IMR-90 (cell line): Measurements from ENCODE around the gene ASTN2. TPM values are rescaled to one million over a fixed set of nuclear protein-coding genes. Genes with fewer than 3 reads are reported as not detected.

Experiments
- ATAC-seq: fragments of 200-7000 bp; cut with Tn5 transposase; 2 replicates; pipeline ENCODE4 v1.9.1; 2020; ENCODE audit warnings: low read depth, mild to moderate bottlenecking, moderate library complexity
- BruUV-seq: library from RNA; stranded (reverse); fragments of 400-500 nt; replicated peaks from 2 replicates; lab custom pipeline; 2021; lab: Mats Ljungman, UMichigan
- CTCF ChIA-PET: fragments of 300-600 bp; formaldehyde crosslinking; extraction: SDS; loops from one replicate; lab custom pipeline; 2021; ENCODE audit warnings: antibody characterized with exemption; lab: Yijun Ruan, JAX
- POLR2A ChIA-PET: fragments of 300-600 bp; sonication (Branson Sonifier 250); formaldehyde crosslinking; loops from one replicate; lab custom pipeline; 2022; ENCODE audit warnings: antibody characterized with exemption; ENCODE audit not compliant: unreplicated experiment; lab: Charles Lee
- DNase-seq: peaks from one replicate; pipeline ENCODE4 v3.0.0; 2013
- H2AFZ ChIP-seq: replicated peaks from 2 replicates; pipeline ENCODE3; 2013; ENCODE audit warnings: low read length, mild to moderate bottlenecking; ENCODE audit not compliant: poor library complexity
- H2AK5ac ChIP-seq: 2 replicates; pipeline ENCODE4 v1.6.1; 2013; ENCODE audit warnings: low read depth, low read length, inconsistent platforms
- H2AK9ac ChIP-seq: replicated peaks from 2 replicates; pipeline ENCODE3; 2013; ENCODE audit warnings: mild to moderate bottlenecking, low read depth, low read length, moderate library complexity; ENCODE audit not compliant: poor library complexity
- H2BK120ac ChIP-seq: 2 replicates; pipeline ENCODE4 v1.6.1; 2013; ENCODE audit warnings: low read depth, low read length, inconsistent platforms
- H2BK15ac ChIP-seq: 3 replicates; pipeline ENCODE4 v1.6.1; 2013; ENCODE audit warnings: low read depth, low read length, inconsistent platforms
- H2BK20ac ChIP-seq: 2 replicates; pipeline ENCODE4 v1.6.1; 2013; ENCODE audit warnings: low read depth, mild to moderate bottlenecking, inconsistent platforms, low read length, moderate library complexity
- H2BK5ac ChIP-seq: 2 replicates; pipeline ENCODE4 v1.6.1; 2013; ENCODE audit warnings: mild to moderate bottlenecking, low read depth, low read length, inconsistent platforms; ENCODE audit not compliant: poor library complexity, severe bottlenecking
- H3K14ac ChIP-seq: replicated peaks from 2 replicates; pipeline ENCODE4 v1.6.1; 2013; ENCODE audit warnings: low read depth, low read length, inconsistent platforms
- H3K18ac ChIP-seq: 2 replicates; pipeline ENCODE4 v1.6.1; 2013; ENCODE audit warnings: low read depth, low read length, control low read depth
- H3K23ac ChIP-seq: 2 replicates; pipeline ENCODE4 v1.6.1; 2013; ENCODE audit warnings: low read depth, low read length, inconsistent platforms
- H3K27ac ChIP-seq: 2 replicates; pipeline ENCODE4 v1.5.1; 2013; ENCODE audit warnings: mild to moderate bottlenecking, control low read depth, low read length; ENCODE audit not compliant: insufficient read depth
- H3K27me3 ChIP-seq: 2 replicates; pipeline ENCODE4 v1.6.1; 2013; ENCODE audit warnings: low read length; ENCODE audit not compliant: control insufficient read depth, insufficient read depth
- H3K36me3 ChIP-seq: 2 replicates; pipeline ENCODE4 v1.6.1; 2013; ENCODE audit warnings: low read length, mixed read lengths; ENCODE audit not compliant: control insufficient read depth, insufficient read depth
- H3K4ac ChIP-seq: 2 replicates; pipeline ENCODE4 v1.6.1; 2013; ENCODE audit warnings: low read depth, low read length, inconsistent platforms
- H3K4me1 ChIP-seq: 2 replicates; pipeline ENCODE4 v1.6.1; 2013; ENCODE audit warnings: low read length, mixed read lengths; ENCODE audit not compliant: control insufficient read depth, insufficient read depth
- H3K4me2 ChIP-seq: 2 replicates; pipeline ENCODE4 v1.6.1; 2013; ENCODE audit warnings: low read depth, mild to moderate bottlenecking, control low read depth, low read length, moderate library complexity
- H3K4me3 ChIP-seq: 2 replicates; pipeline ENCODE4 v1.5.1; 2013; ENCODE audit warnings: low read depth, mild to moderate bottlenecking, control low read depth, low read length, moderate library complexity; ENCODE audit not compliant: insufficient read depth
- H3K56ac ChIP-seq: 2 replicates; pipeline ENCODE4 v1.6.1; 2013; ENCODE audit warnings: low read length, inconsistent platforms; ENCODE audit not compliant: insufficient read depth; ENCODE audit errors: extremely low read depth
- H3K79me1 ChIP-seq, 2 experiments: 2 replicates each; pipeline ENCODE4 v1.6.1; 2013; ENCODE audit warnings: low read length in 2 of 2, inconsistent platforms in 1 of 2, low read depth in 1 of 2
- H3K9ac ChIP-seq: 2 replicates; pipeline ENCODE4 v1.6.1; 2013; ENCODE audit warnings: low read depth, low read length, control low read depth
- H3K9me1 ChIP-seq: 2 replicates; pipeline ENCODE4 v1.6.1; 2013; ENCODE audit warnings: low read length, inconsistent platforms; ENCODE audit not compliant: insufficient read depth
- H3K9me3 ChIP-seq: 2 replicates; pipeline ENCODE4 v1.6.1; 2013; ENCODE audit warnings: low read length; ENCODE audit not compliant: control insufficient read depth, insufficient read depth
- H4K20me1 ChIP-seq: 2 replicates; pipeline ENCODE4 v1.6.1; 2013; ENCODE audit warnings: low read length, inconsistent platforms; ENCODE audit not compliant: insufficient read depth
- H4K5ac ChIP-seq: 2 replicates; pipeline ENCODE4 v1.6.1; 2013; ENCODE audit warnings: mild to moderate bottlenecking, low read depth, low read length, control low read depth
- H4K8ac ChIP-seq, 2 experiments: 2 replicates each; pipeline ENCODE4 v1.6.1; 2013; ENCODE audit warnings: low read depth in 2 of 2, low read length in 2 of 2, control low read depth in 1 of 2, inconsistent platforms in 1 of 2
- H4K91ac ChIP-seq: 2 replicates; pipeline ENCODE4 v1.6.1; 2013; ENCODE audit warnings: low read depth, low read length, inconsistent platforms; ENCODE audit not compliant: insufficient read depth
- CTCF ChIP-seq: conservative IDR thresholded peaks from 2 replicates; pipeline ENCODE4 v1.5.1; 2012; ENCODE audit warnings: mild to moderate bottlenecking, low read depth, low read length, improper control_type of control experiment
- FOS ChIP-seq: fragments of 150-350 bp; IDR thresholded peaks from 2 replicates; pipeline ENCODE4 v1.6.1; 2016; ENCODE audit warnings: low read depth, low read length
- MAZ ChIP-seq: IDR thresholded peaks from 2 replicates; pipeline ENCODE4 v1.6.1; 2012; ENCODE audit warnings: low read depth, mild to moderate bottlenecking, low read length, improper control_type of control experiment, moderate library complexity, borderline replicate concordance
- POLR2A ChIP-seq: IDR thresholded peaks from 2 replicates; pipeline ENCODE4 v1.6.1; 2012; ENCODE audit warnings: mild to moderate bottlenecking, low read depth, low read length
- RFX5 ChIP-seq: IDR thresholded peaks from 2 replicates; pipeline ENCODE4 v1.8.0; 2012; ENCODE audit warnings: low read depth, mild to moderate bottlenecking, low read length, moderate library complexity
- USF2 ChIP-seq: fragments of 150-350 bp; IDR thresholded peaks from 2 replicates; pipeline ENCODE4 v1.6.1; 2017; ENCODE audit warnings: mild to moderate bottlenecking, antibody characterized with exemption, low read length, low read depth
- WGBS, 2 experiments: methylation state at CpG; one replicate each; pipeline versions ENCODE4 v1.1.5 to v1.1.7; 2013; ENCODE audit warnings: missing lambda C conversion rate in 2 of 2; ENCODE audit not compliant: insufficient read length in 1 of 2; ENCODE audit errors: extremely low coverage in 2 of 2; 5-methylcytosine and 5-hydroxymethylcytosine counted together
- dilution Hi-C: fragments of 300-500 bp; cut with HindIII; formaldehyde crosslinking; loops from one replicate; pipeline ENCODE4 v1.14.3; 2018; ENCODE audit warnings: low sequenced_read_pairs; ENCODE audit not compliant: unreplicated experiment
- in situ Hi-C: fragments of 300-500 bp; cut with MboI; formaldehyde crosslinking; loops from 3 replicates; pipeline ENCODE4 v1.14.3; 2019; ENCODE audit warnings: low sequenced_read_pairs, inconsistent platforms, mixed read lengths
- intact Hi-C: fragments of 100-400 bp; cut with micrococcal nuclease; formaldehyde crosslinking; loops from 2 replicates; pipeline ENCODE4 v1.10.0; 2022
- polyA plus RNA-seq, 3 experiments: library from polyadenylated mRNA; depleted of rRNA; stranded (reverse); fragments of >200 nt; gene quantifications; 2 replicates each; pipeline ENCODE4 v1.2.3, GENCODE V29; 2012; ENCODE audit warnings: low replicate concordance in 1 of 3
- total RNA-seq: library from RNA; depleted of rRNA; stranded (reverse); fragments of >200 nt; gene quantifications from 2 replicates; pipeline ENCODE4 v1.2.3, GENCODE V29; 2012

Gene ASTN2
- total and polyA plus RNA-seq, 2 of the 4 experiments (the other 2 are of a cell fraction), result 3.8 to 6.8 TPM

GRCh38 chr9:116795821-116796220 is 619.0 kb downstream of the ASTN2 start:
- Histone ChIP-seq H2BK15ac (no peak overlapping the region), H3K27me3 (peaks cover 3% of the 10 kb centered on the region; the same call in 1 of the 2 replicates), H2AK5ac (no peak overlapping the region), H4K8ac (no peak overlapping the region), H3K4me1 (peaks cover 2% of the 10 kb centered on the region; the same call in 1 of the 2 replicates), H3K18ac (no peak overlapping the region), H2BK120ac (no peak overlapping the region), H2BK20ac (no peak overlapping the region), H2AK9ac (no peak overlapping the region), H2AFZ (no peak overlapping the region), H3K56ac (no peak overlapping the region), H3K23ac (no peak overlapping the region), H3K27ac (no peak overlapping the region), H3K4me3 (no peak overlapping the region), H3K14ac (no peak overlapping the region), H3K4me2 (no peak overlapping the region), H3K79me1 (no peaks in the 10 kb centered on the region), H3K9me3 (no peaks in the 10 kb centered on the region), H2BK5ac (no peak overlapping the region), H4K91ac (no peak overlapping the region), H3K4ac (no peak overlapping the region), H4K20me1 (no peaks in the 10 kb centered on the region), H4K5ac (no peak overlapping the region), H3K9ac (no peak overlapping the region), H3K9me1 (no peaks in the 10 kb centered on the region), H3K36me3 (no peaks in the 10 kb centered on the region)
- dilution Hi-C loops (no loop called here), in situ Hi-C loops (no loop called here), intact Hi-C loops (no loop called here)
- ATAC-seq, result no peak
- CTCF ChIA-PET, result interaction anchor here (0.6 kb wide), 1 partner anchor 13 kb away, joined by 3 read pairs; no protein-coding TSS in a partner anchor
- DNase-seq, result no peak
- no peak for TF ChIP-seq USF2
- TF ChIP-seq RFX5, result no peak
- TF ChIP-seq CTCF, result no peak
- no peak for TF ChIP-seq FOS
- no peak for TF ChIP-seq POLR2A
- no peak for TF ChIP-seq MAZ
- no CpG with 5 or more reads among the region's 2 CpGs for WGBS, 2 experiments
- no TSS peak for BruUV-seq
- POLR2A ChIA-PET, result no interaction called here
